HEK293T (cell line): ENCODE measurements around the gene EPB41L3.

Experiments used
- ELF4 ChIP-seq: fragments of 450-650 bp; IDR thresholded peaks from 2 replicates; pipeline ENCODE4 v1.6.1; 2017; ENCODE audit warnings: antibody characterized with exemption
- FOXM1 ChIP-seq: fragments of 450-650 bp; IDR thresholded peaks from 2 replicates; pipeline ENCODE4 v1.6.1; 2017; ENCODE audit warnings: mild to moderate bottlenecking, borderline replicate concordance
- L3MBTL2 ChIP-seq: fragments of 450-650 bp; conservative IDR thresholded peaks from 2 replicates; pipeline ENCODE4 v1.6.1; 2016; ENCODE audit warnings: mild to moderate bottlenecking
- SUZ12 ChIP-seq: fragments of 450-650 bp; IDR thresholded peaks from 2 replicates; pipeline ENCODE4 v1.6.1; 2016; ENCODE audit warnings: mild to moderate bottlenecking

- TF ChIP-seq FOXM1 (no peak), ELF4 (no peak), SUZ12 (no peak), L3MBTL2 (no peak)
Measured at GRCh38 chr18:5391409-5391808, 152.4 kb downstream of the EPB41L3 start.
